C4-2B (cell line): ENCODE measurements around the gene P3R3URF.

Experiments
- ZFX ChIP-seq: fragments of 450-650 bp; IDR thresholded peaks from 2 replicates; pipeline ENCODE4 v1.6.1; 2017
- TF ChIP-seq, protein P1 (sequence below): fragments of 450-650 bp; conservative IDR thresholded peaks from 2 replicates; pipeline ENCODE4 v1.5.1; 2017; ENCODE audit warnings: mild to moderate bottlenecking

DNA sequence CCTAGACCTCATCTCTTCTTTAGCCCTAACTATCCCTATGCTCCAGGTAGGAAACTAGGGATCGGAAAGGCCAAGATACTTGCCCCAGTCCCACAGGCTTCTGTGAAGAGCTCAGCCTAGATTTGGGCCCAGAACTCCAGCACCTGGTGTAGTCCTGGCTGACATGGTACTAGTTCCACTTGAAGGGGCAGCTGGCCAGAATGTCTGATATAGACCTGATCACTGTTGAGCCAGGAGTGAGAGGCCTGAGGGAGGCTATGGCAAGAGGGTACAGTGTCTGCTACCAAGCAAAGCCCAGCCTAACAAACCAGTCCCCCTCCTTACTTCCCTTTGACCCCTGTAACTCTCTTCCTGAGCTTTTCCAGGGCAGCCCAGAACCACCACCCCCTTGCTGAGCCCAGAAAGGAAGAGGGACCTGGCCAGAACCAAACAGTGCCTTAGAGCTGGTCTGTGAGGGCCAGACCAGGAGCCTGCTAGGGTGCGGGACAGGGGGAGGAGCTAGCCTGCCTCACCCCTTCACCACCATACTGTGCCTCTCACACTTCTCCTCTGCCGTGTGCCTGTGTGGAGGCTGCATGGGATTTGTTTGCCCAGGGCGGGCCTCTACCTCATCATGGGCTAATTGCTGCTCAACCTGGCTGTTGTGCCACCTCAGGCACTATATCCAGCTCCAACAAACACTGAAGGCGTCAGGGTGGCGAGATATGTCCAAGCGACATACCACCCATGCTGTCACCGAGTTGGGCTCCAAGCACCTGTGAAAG is 11.0 kb upstream of the P3R3URF start:
- TF ChIP-seq, protein P1, sequence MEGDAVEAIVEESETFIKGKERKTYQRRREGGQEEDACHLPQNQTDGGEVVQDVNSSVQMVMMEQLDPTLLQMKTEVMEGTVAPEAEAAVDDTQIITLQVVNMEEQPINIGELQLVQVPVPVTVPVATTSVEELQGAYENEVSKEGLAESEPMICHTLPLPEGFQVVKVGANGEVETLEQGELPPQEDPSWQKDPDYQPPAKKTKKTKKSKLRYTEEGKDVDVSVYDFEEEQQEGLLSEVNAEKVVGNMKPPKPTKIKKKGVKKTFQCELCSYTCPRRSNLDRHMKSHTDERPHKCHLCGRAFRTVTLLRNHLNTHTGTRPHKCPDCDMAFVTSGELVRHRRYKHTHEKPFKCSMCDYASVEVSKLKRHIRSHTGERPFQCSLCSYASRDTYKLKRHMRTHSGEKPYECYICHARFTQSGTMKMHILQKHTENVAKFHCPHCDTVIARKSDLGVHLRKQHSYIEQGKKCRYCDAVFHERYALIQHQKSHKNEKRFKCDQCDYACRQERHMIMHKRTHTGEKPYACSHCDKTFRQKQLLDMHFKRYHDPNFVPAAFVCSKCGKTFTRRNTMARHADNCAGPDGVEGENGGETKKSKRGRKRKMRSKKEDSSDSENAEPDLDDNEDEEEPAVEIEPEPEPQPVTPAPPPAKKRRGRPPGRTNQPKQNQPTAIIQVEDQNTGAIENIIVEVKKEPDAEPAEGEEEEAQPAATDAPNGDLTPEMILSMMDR, result no peak
- TF ChIP-seq ZFX, result no peak
